SK-N-MC (cell line): Measurements from ENCODE around the gene CYB5A.

Experiments
- FOXP2 ChIP-seq: optimal IDR thresholded peaks from 2 replicates; pipeline ENCODE3; 2011; ENCODE audit warnings: mild to moderate bottlenecking, moderate library complexity; ENCODE audit not compliant: insufficient read depth; ENCODE audit errors: extremely low read length, control extremely low read depth
- POLR2AphosphoS5 ChIP-seq: IDR thresholded peaks from 2 replicates; pipeline ENCODE4 v1.6.1; 2012; ENCODE audit warnings: mild to moderate bottlenecking, low read depth, low read length, borderline replicate concordance

DNA sequence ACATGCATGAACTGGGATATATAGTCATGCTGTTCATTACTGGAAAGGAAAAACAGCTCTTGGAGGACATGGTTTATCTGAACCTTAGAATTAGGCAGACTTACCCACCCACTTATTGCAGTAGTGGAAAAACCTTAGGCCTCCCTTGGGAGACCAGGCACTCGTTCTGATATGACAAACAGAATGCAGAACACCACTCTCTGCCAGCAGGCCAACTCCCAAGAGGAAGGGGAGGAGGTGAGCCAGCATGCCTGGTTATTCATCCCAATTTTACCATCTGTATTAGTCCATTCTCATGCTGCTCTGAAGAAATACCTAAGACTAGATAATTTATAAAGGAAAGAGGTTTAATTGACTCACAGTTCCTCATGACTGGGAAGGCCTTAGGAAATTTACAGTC, 41.3 kb upstream of the CYB5A start:
- TF ChIP-seq POLR2AphosphoS5 (no peak), FOXP2 (no peak)
